Fibroblast of pulmonary artery (primary cell): ENCODE measurements around the gene MXD1.
A peak's percentile ranks its signal among the peaks of the same experiment; 100 is the strongest.

Experiments
- DNase-seq: peaks from one replicate; pipeline ENCODE4 v3.0.0-alpha.2; 2010; ENCODE audit warnings: low read depth
- H3K4me3 ChIP-seq: replicated peaks from 2 replicates; pipeline ENCODE4 v1.5.1; 2011; ENCODE audit warnings: low read depth, mild to moderate bottlenecking, control low read depth, low read length, moderate library complexity
- CTCF ChIP-seq: IDR thresholded peaks from 2 replicates; pipeline ENCODE4 v1.5.1; 2011; ENCODE audit warnings: mild to moderate bottlenecking, control low read depth, low read length, inconsistent platforms; ENCODE audit errors: missing control alignments

The MXD1 gene

GRCh38 chr2:69977186-69977585 lies 62.3 kb downstream of the MXD1 start:
- no peak for DNase-seq
- no peak overlapping the region for H3K4me3 ChIP-seq
- TF ChIP-seq CTCF: no peak

- TF ChIP-seq CTCF: no peak
- H3K4me3 ChIP-seq: no peak overlapping the region
- no peak for DNase-seq
These were observed 63.1 kb downstream of the MXD1 start for GRCh38 chr2:69977906-69978482.

GRCh38 chr2:69979902-69980807 lies 65.2 kb downstream of the MXD1 start:
- TF ChIP-seq CTCF: no peak
- peak; percentile 58 for DNase-seq
- H3K4me3 ChIP-seq: no peak overlapping the region

GRCh38 chr2:69983392-69983966 lies 68.6 kb downstream of the MXD1 start:
- TF ChIP-seq CTCF: no peak
- H3K4me3 ChIP-seq: no peak overlapping the region
- no peak for DNase-seq

- DNase-seq: no peak
- no peak for TF ChIP-seq CTCF
- no peak overlapping the region for H3K4me3 ChIP-seq
These were observed 70.3 kb downstream of the MXD1 start for GRCh38 chr2:69985216-69985615.

GRCh38 chr2:69985688-69986087 lies 70.8 kb downstream of the MXD1 start:
- no peak overlapping the region for H3K4me3 ChIP-seq
- DNase-seq: peak; percentile 34
- TF ChIP-seq CTCF: no peak
